B cell (primary cell): Measurements from ENCODE around the gene CTBS. TPM values are rescaled to one million over a fixed set of nuclear protein-coding genes. Genes with fewer than 3 reads are reported as not detected.

Experiments used
- ATAC-seq: fragments of 200-7000 bp; cut with Tn5 transposase; one replicate; pipeline ENCODE4 v1.10.0; 2021; ENCODE audit warnings: low read depth, mild to moderate bottlenecking, moderate number of reproducible peaks, moderate library complexity
- CTCF ChIA-PET: fragments of 350-600 bp; sonication (Branson Sonifier 250); formaldehyde crosslinking; loops from one replicate; lab custom pipeline; 2021; ENCODE audit warnings: antibody characterized with exemption, inconsistent platforms; lab: Charles Lee
- POLR2A ChIA-PET: fragments of 350-600 bp; sonication (Branson Sonifier 250); formaldehyde crosslinking; loops from one replicate; lab custom pipeline; 2021; ENCODE audit warnings: antibody characterized with exemption; lab: Charles Lee
- DNase-seq: peaks from one replicate; pipeline ENCODE4 v3.0.0; 2013
- H2AFZ ChIP-seq: 2 replicates; pipeline ENCODE4 v1.6.1; 2012; ENCODE audit warnings: mild to moderate bottlenecking, low read depth, low read length; ENCODE audit not compliant: insufficient read depth, poor library complexity, severe bottlenecking
- H3K27ac ChIP-seq, 2 donors: 1 replicate in 1 of 2; 2 replicates in 1 of 2; pipeline ENCODE4 v1.5.1; 2012 to 2013; ENCODE audit warnings: low read length in 2 of 2, mild to moderate bottlenecking in 2 of 2, moderate library complexity in 1 of 2
- H3K27me3 ChIP-seq, 4 experiments: fragments of 200-600 bp in 1 of 4; sonication (generic) in 1 of 4; replicated peaks in 1 of 4; 1 replicate in 2 of 4; 2 replicates in 2 of 4; pipeline versions ENCODE4 v1.6.1 to v1.7.0; 2013 to 2016; ENCODE audit warnings: low read length in 3 of 4, mild to moderate bottlenecking in 2 of 4, mixed read lengths in 1 of 4, moderate library complexity in 1 of 4; ENCODE audit not compliant: insufficient read depth in 4 of 4, control insufficient read depth in 3 of 4; ENCODE audit errors: control extremely low read depth in 1 of 4
- H3K36me3 ChIP-seq, 2 experiments: replicated peaks in 1 of 2; 1 replicate in 1 of 2; 2 replicates in 1 of 2; pipeline versions ENCODE4 v1.6.1 to v1.7.1; 2013; ENCODE audit warnings: low read length in 1 of 2; ENCODE audit not compliant: insufficient read depth in 2 of 2, control insufficient read depth in 1 of 2; ENCODE audit errors: control extremely low read depth in 1 of 2, extremely low read depth in 1 of 2
- H3K4me1 ChIP-seq, 2 donors: fragments of 200-600 bp in 1 of 2; sonication (generic) in 1 of 2; 1 replicate in 1 of 2; 2 replicates in 1 of 2; pipeline versions ENCODE4 v1.5.1 to v1.6.1; 2013 to 2017; ENCODE audit warnings: low read length in 2 of 2; ENCODE audit not compliant: control insufficient read depth in 2 of 2, insufficient read depth in 2 of 2
- H3K4me2 ChIP-seq: replicated peaks from 2 replicates; pipeline ENCODE3; 2012; ENCODE audit warnings: mild to moderate bottlenecking, low read depth, low read length; ENCODE audit not compliant: poor library complexity, severe bottlenecking
- H3K4me3 ChIP-seq, 5 experiments: fragments of 200-600 bp in 1 of 5; sonication (generic) in 1 of 5; 1 replicate in 3 of 5; 2 replicates in 2 of 5; pipeline versions ENCODE4 v1.5.1 to v1.7.0; 2011 to 2016; ENCODE audit warnings: low read length in 4 of 5, mild to moderate bottlenecking in 4 of 5, low read depth in 2 of 5, control low read depth in 1 of 5, moderate library complexity in 1 of 5; ENCODE audit not compliant: insufficient read depth in 1 of 5; ENCODE audit errors: control extremely low read depth in 1 of 5, extremely low read depth in 1 of 5
- H3K79me2 ChIP-seq: fragments of 200-600 bp; sonication (generic); one replicate; pipeline ENCODE4 v1.6.0; 2016; ENCODE audit warnings: low read length; ENCODE audit not compliant: control insufficient read depth, insufficient read depth
- H3K9ac ChIP-seq: fragments of 200-600 bp; sonication (generic); 2 replicates; pipeline ENCODE4 v1.6.1; 2017; ENCODE audit warnings: mild to moderate bottlenecking, low read length, moderate library complexity
- H3K9me3 ChIP-seq, 3 donors: one replicate each; pipeline versions ENCODE4 v1.6.1 to v1.7.1; 2013; ENCODE audit warnings: low read length in 2 of 3; ENCODE audit not compliant: control insufficient read depth in 2 of 3, insufficient read depth in 1 of 3; ENCODE audit errors: control extremely low read depth in 1 of 3
- H4K20me1 ChIP-seq: 2 replicates; pipeline ENCODE4 v1.6.0; 2012; ENCODE audit warnings: mild to moderate bottlenecking, low read length; ENCODE audit not compliant: insufficient read depth, control insufficient read depth, poor library complexity, severe bottlenecking
- H3K27ac Mint-ChIP-seq: one replicate; pipeline ENCODE4 v1.8.0; 2021; ENCODE audit warnings: mixed read lengths
- H3K27me3 Mint-ChIP-seq: one replicate; pipeline ENCODE4 v1.8.0; 2021; ENCODE audit warnings: mixed read lengths
- H3K4me1 Mint-ChIP-seq: one replicate; pipeline ENCODE4 v1.8.0; 2021; ENCODE audit warnings: mixed read lengths
- H3K4me3 Mint-ChIP-seq: one replicate; pipeline ENCODE4 v1.8.0; 2021; ENCODE audit warnings: mixed read lengths
- H3K9me3 Mint-ChIP-seq: one replicate; pipeline ENCODE4 v1.8.0; 2022; ENCODE audit warnings: mixed read lengths; ENCODE audit not compliant: insufficient read depth
- CTCF ChIP-seq: fragments of 200-600 bp; IDR thresholded peaks from one replicate; pipeline ENCODE4 v1.8.0; 2022; ENCODE audit warnings: antibody characterized with exemption, mild to moderate bottlenecking
- EZH2 ChIP-seq: IDR thresholded peaks from 2 replicates; pipeline ENCODE4 v1.6.1; 2012; ENCODE audit warnings: borderline replicate concordance, low read depth, mild to moderate bottlenecking, moderate library complexity, low read length; ENCODE audit not compliant: insufficient read depth, poor library complexity, severe bottlenecking
- WGBS: methylation state at CpG from one replicate; pipeline ENCODE4 v1.1.5; 2013; ENCODE audit warnings: missing lambda C conversion rate; ENCODE audit not compliant: insufficient coverage; 5-methylcytosine and 5-hydroxymethylcytosine counted together
- intact Hi-C: fragments of 100-400 bp; cut with micrococcal nuclease; formaldehyde crosslinking; loops from one replicate; pipeline ENCODE4 v1.10.0; 2022
- polyA plus RNA-seq: library from polyadenylated mRNA; depleted of rRNA; stranded (reverse); fragments of >200 nt; gene quantifications from 2 replicates; pipeline ENCODE4 v1.2.3, GENCODE V29; 2012
- total RNA-seq, 2 donors: library from RNA; stranded (reverse); fragments of 120-200 nt in 1 of 2; gene quantifications; 1 replicate in 1 of 2; 2 replicates in 1 of 2; pipeline versions ENCODE4 v1.2.3 to v1.2.4, GENCODE V29; 2013 to 2022

The CTBS gene
- total and polyA plus RNA-seq, 2 donors (not counting 1 experiment from before 2014, with no cell fraction given), result 13.6 to 19.1 TPM

GRCh38 chr1:84539972-84540371 is 34.3 kb downstream of the CTBS start:
- Histone ChIP-seq H3K4me1 (peaks cover 0 to 2% of the 10 kb centered on the region in 2 donors), H3K4me3 (no peak overlapping the region), H3K79me2 (no peaks in the 10 kb centered on the region), H3K9ac (no peak overlapping the region), H3K27me3 (no peaks in the 10 kb centered on the region), H3K9me3 (no peaks in the 10 kb centered on the region), H3K27ac (no peak overlapping the region), H2AFZ (no peak overlapping the region), H3K36me3 (peaks cover 3 to 5% of the 10 kb centered on the region in 2 experiments), H3K4me2 (no peak overlapping the region), H4K20me1 (no peaks in the 10 kb centered on the region)
- H3K27ac Mint-ChIP-seq, result no peak overlapping the region
- H3K4me1 Mint-ChIP-seq, result peaks cover 13% of the 10 kb centered on the region
- no peak overlapping the region for H3K4me3 Mint-ChIP-seq
- H3K9me3 Mint-ChIP-seq, result no peaks in the 10 kb centered on the region
- intact Hi-C loops, result loop anchor here (5.0 kb wide), 1 partner anchor 33 kb away; the partner anchor contains the start of genes GNG5 and SPATA1
- no peaks in the 10 kb centered on the region for H3K27me3 Mint-ChIP-seq
- ChIA-PET CTCF (interaction anchor here (1.0 kb wide), 1 partner anchor 98 kb away, joined by 4 read pairs; no protein-coding TSS in a partner anchor), POLR2A (interaction anchor here (0.6 kb wide), 1 partner anchor 60 kb away, joined by 3 read pairs; no protein-coding TSS in a partner anchor)
- no peak for DNase-seq
- no CpG with 5 or more reads among the region's 3 CpGs for WGBS
- no peak for TF ChIP-seq EZH2
- TF ChIP-seq CTCF, result no peak
- ATAC-seq, result no peak

DNA sequence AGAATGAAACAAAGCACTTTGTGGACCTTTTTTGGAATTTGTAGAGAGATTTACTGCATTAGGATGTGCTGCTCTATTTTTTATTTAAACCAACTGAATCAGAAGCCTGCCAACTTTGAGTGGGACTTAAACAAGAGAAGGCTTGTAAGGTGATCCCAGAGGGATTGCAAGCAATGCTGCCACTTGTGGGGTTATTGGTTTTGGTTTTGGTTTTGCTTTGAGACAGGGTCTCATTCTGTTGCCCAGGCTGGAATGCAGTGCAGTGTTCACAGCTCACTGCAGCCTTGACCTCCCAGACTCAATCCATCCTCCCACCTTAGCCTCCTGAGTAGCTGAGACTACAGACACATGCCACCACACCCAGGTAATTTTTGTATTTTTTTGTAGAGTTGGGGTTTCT is 35.6 kb downstream of the CTBS start:
- Histone ChIP-seq H3K9ac (no peak overlapping the region), H2AFZ (no peak overlapping the region), H3K79me2 (no peaks in the 10 kb centered on the region), H3K4me2 (no peak overlapping the region), H3K9me3 (no peaks in the 10 kb centered on the region), H3K36me3 (peaks cover 3 to 5% of the 10 kb centered on the region in 2 experiments), H3K4me3 (no peak overlapping the region), H4K20me1 (no peaks in the 10 kb centered on the region), H3K4me1 (peaks cover 0 to 2% of the 10 kb centered on the region in 2 donors), H3K27me3 (no peaks in the 10 kb centered on the region), H3K27ac (no peak overlapping the region)
- no peak for ATAC-seq
- intact Hi-C loops, result no loop called here
- POLR2A ChIA-PET, result no interaction called here
- CTCF ChIA-PET, result no interaction called here
- peaks cover 13% of the 10 kb centered on the region for H3K4me1 Mint-ChIP-seq
- DNase-seq, result no peak
- TF ChIP-seq EZH2 (no peak), CTCF (no peak)
- no peak overlapping the region for H3K4me3 Mint-ChIP-seq
- no peaks in the 10 kb centered on the region for H3K9me3 Mint-ChIP-seq
- no peak overlapping the region for H3K27ac Mint-ChIP-seq
- H3K27me3 Mint-ChIP-seq, result no peaks in the 10 kb centered on the region
